Vagina (tissue), 2 donors: ENCODE data around the gene EXPH5. TPM values are rescaled to one million over a fixed set of nuclear protein-coding genes. Genes with fewer than 3 reads are reported as not detected.

Source experiments
- DNase-seq, 2 donors: peaks; one replicate each; pipeline ENCODE4 v3.0.0-alpha.2; 2017; ENCODE audit errors: extremely low spot score in 2 of 2
- H3K27ac ChIP-seq: fragments of 200-600 bp; sonication (generic); one replicate; pipeline ENCODE4 v1.5.1; 2019
- H3K27me3 ChIP-seq: fragments of 200-600 bp; sonication (generic); one replicate; pipeline ENCODE4 v1.5.1; 2019
- H3K36me3 ChIP-seq, 2 donors: fragments of 200-600 bp; sonication (generic); one replicate each; pipeline ENCODE4 v1.5.1; 2017 to 2019
- H3K4me1 ChIP-seq: fragments of 200-600 bp; sonication (generic); one replicate; pipeline ENCODE4 v1.5.1; 2019
- H3K4me3 ChIP-seq, 2 donors: fragments of 200-600 bp; sonication (generic); 1 replicate in 1 of 2; 2 replicates in 1 of 2; pipeline ENCODE4 v1.5.1; 2016 to 2019
- H3K9me3 ChIP-seq: fragments of 200-600 bp; sonication (generic); one replicate; pipeline ENCODE4 v1.5.1; 2019
- CTCF ChIP-seq, 3 experiments: fragments of 450-650 bp in 2 of 3; fragments of 200-600 bp in 1 of 3; sonication (generic) in 1 of 3; IDR thresholded peaks; one replicate each; pipeline ENCODE4 v1.5.1; 2017 to 2019; ENCODE audit warnings: antibody characterized with exemption in 3 of 3, mild to moderate bottlenecking in 2 of 3, moderate library complexity in 2 of 3
- POLR2A ChIP-seq, 2 donors: fragments of 450-650 bp; IDR thresholded peaks; one replicate each; pipeline ENCODE4 v1.6.1; 2017; ENCODE audit warnings: antibody characterized with exemption in 2 of 2, mild to moderate bottlenecking in 2 of 2, moderate library complexity in 2 of 2
- POLR2AphosphoS5 ChIP-seq, 2 donors: sonication (generic); formaldehyde crosslinking; IDR thresholded peaks; one replicate each; pipeline ENCODE4 v1.9.0; 2017; ENCODE audit warnings: antibody characterized with exemption in 2 of 2, mild to moderate bottlenecking in 2 of 2, low read depth in 1 of 2; ENCODE audit not compliant: insufficient read depth in 1 of 2
- intact Hi-C: fragments of 100-400 bp; cut with DNase I; formaldehyde crosslinking; loops from one replicate; pipeline ENCODE4 v1.15.1; 2023
- total RNA-seq: library from RNA; depleted of rRNA; stranded (reverse); fragments of >200 nt; gene quantifications from one replicate; pipeline ENCODE4 v1.2.3, GENCODE V29; 2016

Gene EXPH5
- total RNA-seq, 1 donor from 2014 or later: 16.7 TPM

GRCh38 chr11:108530426-108530825 lies 63.1 kb downstream of the EXPH5 start:
- Histone ChIP-seq H3K27me3 (no peaks in the 10 kb centered on the region), H3K9me3 (no peaks in the 10 kb centered on the region), H3K4me3 (no peak overlapping the region), H3K27ac (no peak overlapping the region), H3K36me3 (no peaks in the 10 kb centered on the region), H3K4me1 (no peaks in the 10 kb centered on the region)
- TF ChIP-seq CTCF (IDR thresholded peaks at IDR 0.05) (no peak), POLR2A (IDR thresholded peaks at IDR 0.05) (no peak), POLR2AphosphoS5 (IDR thresholded peaks at IDR 0.05; ENCODE audit: insufficient read depth in 1 of 2, low read depth in 1 of 2) (no peak)
- peak in 1 of 2 donors; percentile 58 for DNase-seq
- intact Hi-C loops: no loop called here

- Histone ChIP-seq H3K27ac (no peak overlapping the region), H3K9me3 (no peaks in the 10 kb centered on the region), H3K4me3 (no peak overlapping the region), H3K36me3 (no peaks in the 10 kb centered on the region), H3K27me3 (no peaks in the 10 kb centered on the region), H3K4me1 (no peaks in the 10 kb centered on the region)
- intact Hi-C loops: no loop called here
- no peak for DNase-seq
- TF ChIP-seq POLR2AphosphoS5 (IDR thresholded peaks at IDR 0.05; ENCODE audit: insufficient read depth in 1 of 2, low read depth in 1 of 2) (no peak), CTCF (IDR thresholded peaks at IDR 0.05) (no peak), POLR2A (IDR thresholded peaks at IDR 0.05) (no peak)
Measured at GRCh38 chr11:108527382-108527781, 66.2 kb downstream of the EXPH5 start.

GRCh38 chr11:108525161-108525560 lies 68.4 kb downstream of the EXPH5 start:
- no peak for TF ChIP-seq POLR2A (IDR thresholded peaks at IDR 0.05)
- no peak for TF ChIP-seq CTCF (IDR thresholded peaks at IDR 0.05)
- no peak for TF ChIP-seq POLR2AphosphoS5 (IDR thresholded peaks at IDR 0.05; ENCODE audit: insufficient read depth in 1 of 2, low read depth in 1 of 2)
- Histone ChIP-seq H3K36me3 (no peaks in the 10 kb centered on the region), H3K9me3 (no peaks in the 10 kb centered on the region), H3K4me1 (no peaks in the 10 kb centered on the region), H3K27ac (no peak overlapping the region), H3K4me3 (no peak overlapping the region), H3K27me3 (no peaks in the 10 kb centered on the region)
- intact Hi-C loops: no loop called here
- peak in 1 of 2 donors; percentile 20 for DNase-seq

GRCh38 chr11:108524422-108524821 lies 69.1 kb downstream of the EXPH5 start:
- no peak for DNase-seq
- no peaks in the 10 kb centered on the region for H3K27me3 ChIP-seq
- no peaks in the 10 kb centered on the region for H3K36me3 ChIP-seq
- peak in 1 of 2 donors; percentile 14 for TF ChIP-seq POLR2AphosphoS5 (IDR thresholded peaks at IDR 0.05; ENCODE audit: insufficient read depth in 1 of 2, low read depth in 1 of 2)
- TF ChIP-seq CTCF (IDR thresholded peaks at IDR 0.05): no peak
- H3K4me1 ChIP-seq: no peaks in the 10 kb centered on the region
- intact Hi-C loops: no loop called here
- no peaks in the 10 kb centered on the region for H3K9me3 ChIP-seq
- H3K27ac ChIP-seq: no peak overlapping the region
- H3K4me3 ChIP-seq: no peak overlapping the region

GRCh38 chr11:108522318-108522717 lies 71.2 kb downstream of the EXPH5 start:
- H3K27ac ChIP-seq: no peak overlapping the region

More at GRCh38 chr11:108522318-108522717, 71.2 kb downstream of the EXPH5 start:
- intact Hi-C loops: no loop called here
- Histone ChIP-seq H3K4me3 (no peak overlapping the region), H3K9me3 (no peaks in the 10 kb centered on the region), H3K36me3 (no peaks in the 10 kb centered on the region), H3K27me3 (no peaks in the 10 kb centered on the region), H3K4me1 (no peaks in the 10 kb centered on the region)
- no peak for TF ChIP-seq POLR2AphosphoS5 (IDR thresholded peaks at IDR 0.05; ENCODE audit: insufficient read depth in 1 of 2, low read depth in 1 of 2)
- TF ChIP-seq POLR2A (IDR thresholded peaks at IDR 0.05): no peak
- TF ChIP-seq CTCF (IDR thresholded peaks at IDR 0.05): no peak
- DNase-seq: no peak
